Measurements from ENCODE around the gene SLC6A1.
"Not testable (repeated sequence)": the region's sequence is repeated elsewhere in the genome, so short reads cannot be mapped to it uniquely, and the experiment has no call there.

The SLC6A1 gene

GRCh38 chr3:11061268-11061871, 68.8 kb downstream of the SLC6A1 start:
- not testable (repeated sequence) for DNase-seq (ENCODE audit: low read depth)

- DNase-seq (ENCODE audit: low read depth) = no peak
These were observed 70.2 kb downstream of the SLC6A1 start for GRCh38 chr3:11062704-11063103.

DNA sequence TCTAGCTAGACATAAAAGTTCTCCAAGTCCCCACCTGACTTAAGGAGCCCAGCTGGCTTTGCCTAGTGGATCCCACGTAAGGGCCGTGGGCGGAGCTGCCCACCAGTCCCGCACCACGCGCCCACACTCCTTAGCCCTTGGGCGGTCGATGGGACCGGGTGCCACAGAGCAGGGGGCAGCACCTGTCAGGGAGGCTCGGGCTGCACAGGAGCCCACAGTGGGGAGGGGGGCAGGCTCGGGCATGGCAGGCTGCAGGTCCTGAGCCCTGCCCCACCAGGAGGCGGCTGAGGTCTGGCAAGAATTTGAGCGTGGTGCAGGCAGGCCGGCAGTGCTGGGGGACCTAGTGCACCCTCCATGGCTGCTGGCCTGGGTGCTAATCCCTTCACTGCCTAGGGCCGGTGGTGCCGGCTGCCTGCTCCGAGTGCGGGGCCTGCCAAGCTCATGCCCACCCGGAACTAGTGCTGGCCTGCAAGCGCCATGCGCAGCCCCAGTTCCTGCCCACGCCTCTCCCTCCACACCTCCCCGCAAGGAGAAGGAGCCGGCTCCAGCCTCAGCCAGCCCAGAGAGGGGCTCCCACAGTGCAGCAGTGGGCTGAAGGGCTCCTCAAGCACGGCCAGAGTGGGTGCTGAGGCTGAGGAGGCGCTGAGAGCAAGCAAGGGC, 78.7 kb downstream of the SLC6A1 start:
- DNase-seq (ENCODE audit: low read depth) = no peak

- DNase-seq (ENCODE audit: low read depth) = no peak
These were observed 80.1 kb downstream of the SLC6A1 start for GRCh38 chr3:11072631-11073030.

- no peak for DNase-seq (ENCODE audit: low read depth)
These were observed 81.5 kb downstream of the SLC6A1 start for GRCh38 chr3:11074011-11074410.

GRCh38 chr3:11074451-11074850, 81.9 kb downstream of the SLC6A1 start:
- DNase-seq (ENCODE audit: low read depth) = no peak

DNA sequence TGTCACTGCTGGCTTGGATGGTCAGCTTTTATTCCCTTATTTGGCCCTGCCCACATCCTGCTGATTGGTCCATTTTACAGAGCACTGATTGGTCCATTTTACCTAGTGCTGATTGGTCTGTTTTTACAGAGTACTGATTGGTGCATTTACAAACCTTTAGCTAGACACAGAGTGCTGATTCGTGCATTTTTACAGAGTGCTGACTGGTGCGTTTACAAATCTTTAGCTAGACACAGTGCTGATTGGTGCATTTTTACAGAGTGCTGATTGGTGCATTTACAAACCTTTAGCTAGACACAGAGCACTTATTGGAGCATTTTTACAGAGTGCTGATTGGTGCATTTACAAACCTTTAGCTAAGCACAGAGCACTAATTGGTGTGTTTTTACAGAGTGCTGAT, 82.6 kb downstream of the SLC6A1 start:
- DNase-seq (ENCODE audit: low read depth) = not testable (repeated sequence)

DNA sequence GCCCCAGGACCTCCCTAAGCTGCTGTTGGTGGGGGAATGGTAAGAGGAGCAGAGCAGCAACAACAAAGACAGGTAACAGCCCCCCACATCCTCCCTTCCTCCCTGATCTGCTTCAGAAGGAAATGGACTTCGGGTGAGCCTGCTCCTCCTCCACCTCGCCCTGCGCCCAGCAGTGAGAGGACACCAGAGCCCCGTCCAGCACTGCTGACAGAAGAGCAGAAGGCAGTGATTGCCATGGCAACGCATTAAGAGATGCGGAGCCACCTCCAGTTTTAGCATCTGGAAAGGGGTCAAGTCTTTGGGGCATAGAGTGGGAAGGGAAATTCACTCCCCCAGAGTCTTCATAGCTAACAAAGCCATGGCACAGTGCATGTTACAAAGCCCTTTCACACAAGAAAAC, 84.2 kb downstream of the SLC6A1 start:
- DNase-seq (ENCODE audit: low read depth) = no peak

DNA sequence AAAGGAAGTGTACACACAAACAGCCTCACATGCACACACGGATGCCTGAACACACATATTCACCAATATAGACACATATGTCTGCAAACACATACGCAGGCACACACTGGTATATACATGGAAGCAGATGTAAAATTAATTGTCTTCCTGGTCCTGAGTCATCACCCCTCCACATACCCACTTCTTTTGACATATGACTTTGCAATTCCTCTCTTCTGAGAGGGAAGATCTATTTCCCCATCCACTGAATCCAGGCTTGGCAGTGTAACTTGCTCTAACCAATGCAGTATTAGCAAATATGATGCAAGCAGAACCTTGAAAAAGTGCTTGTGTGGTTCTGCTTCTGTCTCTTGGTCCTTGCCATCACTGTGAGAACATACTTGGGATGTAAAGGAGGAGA, 84.9 kb downstream of the SLC6A1 start:
- no peak for DNase-seq (ENCODE audit: low read depth)

DNA sequence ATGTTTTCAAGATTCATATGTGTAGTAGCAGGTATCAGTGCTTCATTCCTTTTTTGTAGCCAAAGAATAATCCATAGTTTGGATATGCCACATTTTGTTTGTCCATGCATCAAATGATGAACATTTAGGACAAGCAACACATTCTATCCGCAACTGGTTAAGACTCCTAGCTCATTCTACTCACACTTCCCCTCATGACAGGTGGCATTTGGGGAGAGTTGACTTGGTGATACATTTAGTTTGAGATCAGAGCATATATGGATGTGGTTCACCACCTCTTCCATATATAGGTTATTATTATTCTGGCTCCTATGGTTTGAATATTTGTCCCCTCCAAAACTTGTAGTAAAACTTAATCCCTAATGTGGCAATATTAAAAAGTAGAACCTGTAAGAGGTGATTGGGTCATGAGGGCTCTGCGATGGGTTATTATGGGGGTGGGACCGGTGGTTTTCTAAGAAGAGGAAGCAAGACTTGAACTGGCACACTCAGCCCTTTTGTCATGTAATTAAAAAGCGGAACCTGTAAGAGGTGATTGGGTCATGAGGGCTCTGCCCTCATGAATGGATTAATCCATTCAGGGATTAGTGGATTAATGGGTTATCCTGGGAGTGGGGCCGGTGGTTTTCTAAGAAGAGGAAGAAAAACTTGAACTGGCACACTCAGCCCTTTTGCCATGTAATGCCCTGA, 86.4 kb downstream of the SLC6A1 start:
- DNase-seq (ENCODE audit: low read depth) = no peak

DNA sequence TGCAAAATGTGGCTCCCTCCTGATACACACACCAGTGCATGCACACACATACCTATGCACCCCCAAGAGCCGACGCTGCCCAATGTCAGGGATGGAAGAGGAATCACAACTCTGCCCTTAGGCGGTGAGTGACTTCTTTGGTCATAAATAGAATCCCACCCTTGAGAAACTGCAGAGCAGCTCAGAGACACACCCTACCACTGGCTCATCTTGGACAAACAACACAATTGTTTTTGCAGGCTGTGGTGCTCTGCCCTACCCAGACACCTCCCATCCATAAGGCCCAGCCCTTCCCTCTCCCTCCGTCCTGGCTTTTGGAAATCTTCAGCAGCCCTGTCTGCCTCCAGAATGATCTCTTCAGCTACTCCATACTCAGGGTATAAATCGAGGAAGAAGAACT, 87.9 kb downstream of the SLC6A1 start:
- no peak for DNase-seq (ENCODE audit: low read depth)

- DNase-seq (ENCODE audit: low read depth) = no peak
These were observed 91.5 kb downstream of the SLC6A1 start for GRCh38 chr3:11084098-11084497.

GRCh38 chr3:11084677-11085076, 92.1 kb downstream of the SLC6A1 start:
- DNase-seq (ENCODE audit: low read depth) = no peak

DNA sequence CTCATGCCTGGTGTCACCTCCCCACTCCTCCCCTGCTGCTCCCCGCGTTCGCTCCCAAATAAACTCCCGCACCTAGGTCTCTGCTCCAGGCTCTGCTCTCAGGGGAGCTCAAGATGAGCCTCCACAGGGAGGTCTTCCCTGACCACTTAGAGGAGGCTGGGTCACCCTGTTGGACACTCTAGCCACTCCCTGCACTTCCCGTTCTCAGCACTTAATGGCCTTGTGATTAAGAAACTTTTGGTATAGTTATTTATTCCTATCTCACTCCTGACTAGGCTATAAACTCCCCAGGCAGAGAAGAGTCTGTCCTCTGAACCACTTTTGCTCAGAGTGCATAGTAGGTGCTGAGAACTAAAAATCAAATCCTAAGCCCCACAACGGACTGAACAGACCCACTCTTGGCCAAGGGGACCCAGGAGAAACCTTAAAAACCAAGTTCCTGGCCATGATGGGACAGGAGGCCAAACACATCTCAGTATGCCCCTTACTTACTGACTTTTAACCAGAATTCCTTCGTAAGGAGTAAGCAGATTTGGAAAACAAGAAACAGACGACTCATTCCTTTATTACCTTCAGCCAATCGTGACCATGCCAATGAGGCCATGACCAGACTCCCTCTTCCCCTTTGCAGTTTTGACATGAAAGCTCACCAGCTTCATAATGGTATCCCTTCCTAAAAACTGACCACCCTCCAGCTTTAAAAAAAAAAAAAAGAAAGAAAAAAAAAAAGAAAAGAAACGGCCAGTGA, 92.7 kb downstream of the SLC6A1 start:
- no peak for DNase-seq (ENCODE audit: low read depth)

DNA sequence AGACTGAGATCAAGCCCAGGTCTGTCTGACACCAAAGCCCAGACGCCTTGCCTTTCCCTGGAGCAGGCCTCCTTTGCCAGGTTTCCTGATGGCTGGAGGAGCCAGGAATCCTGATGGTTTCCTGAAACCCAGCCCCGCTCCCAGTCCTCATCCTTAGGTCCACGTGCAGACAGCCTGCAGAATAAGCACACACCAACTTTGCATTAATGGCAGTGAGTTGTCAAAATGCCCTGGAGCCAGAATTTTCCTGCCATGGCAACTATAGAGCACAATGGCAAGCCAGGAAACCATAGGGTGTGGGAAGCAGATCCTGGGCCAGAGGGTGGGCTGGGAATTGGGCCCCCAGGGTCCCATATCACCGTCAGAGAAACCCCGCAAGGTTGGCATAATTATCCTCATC, 94.3 kb downstream of the SLC6A1 start:
- no peak for DNase-seq (ENCODE audit: low read depth)

DNA sequence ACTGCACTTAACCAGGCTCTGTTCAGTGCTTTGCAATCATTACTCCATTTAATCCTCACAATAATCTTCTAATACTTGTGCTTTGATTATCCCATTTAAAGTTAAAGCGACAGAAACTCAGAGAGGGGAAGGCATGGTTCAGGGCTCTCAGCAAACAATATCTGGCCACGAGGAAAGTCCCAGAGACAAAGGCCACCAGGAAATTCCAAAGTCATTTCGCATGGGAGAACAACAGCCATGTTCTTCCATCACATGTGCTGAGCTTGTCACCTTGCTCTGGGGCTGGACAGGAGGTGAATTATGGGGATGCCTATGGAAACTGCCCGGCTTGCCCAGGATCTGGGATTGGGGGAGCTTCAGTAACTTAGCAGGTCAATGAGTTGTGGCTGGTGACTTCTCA, 95.5 kb downstream of the SLC6A1 start:
- no peak for DNase-seq (ENCODE audit: low read depth)

- no peak for DNase-seq (ENCODE audit: low read depth)
These were observed 96.3 kb downstream of the SLC6A1 start for GRCh38 chr3:11088831-11089230.
